Natural killer cell (primary cell): Measurements from ENCODE around the gene APOOL. TPM values are rescaled to one million over a fixed set of nuclear protein-coding genes. Genes with fewer than 3 reads are reported as not detected.

Source experiments
- ATAC-seq, 3 donors: fragments of 150-1000 bp in 2 of 3; fragments of 200-7000 bp in 1 of 3; cut with Tn5 transposase; 1 replicate in 1 of 3; 2 replicates in 2 of 3; pipeline ENCODE4 v1.10.0; 2021; ENCODE audit warnings: mild to moderate bottlenecking in 2 of 3, moderate library complexity in 2 of 3
- DNase-seq, 2 donors: peaks; one replicate each; pipeline versions ENCODE4 v3.0.0 to v3.0.0-alpha.2; 2013 to 2021; ENCODE audit warnings: mixed read lengths in 1 of 2
- H3K27ac ChIP-seq: one replicate; pipeline ENCODE4 v1.5.1; 2013; ENCODE audit warnings: mild to moderate bottlenecking, low read length
- H3K27me3 ChIP-seq: one replicate; pipeline ENCODE4 v1.6.1; 2013; ENCODE audit warnings: low read length; ENCODE audit not compliant: control insufficient read depth, insufficient read depth
- H3K36me3 ChIP-seq: one replicate; pipeline ENCODE4 v1.6.1; 2013; ENCODE audit warnings: low read length; ENCODE audit not compliant: control insufficient read depth, insufficient read depth
- H3K4me1 ChIP-seq: one replicate; pipeline ENCODE4 v1.6.1; 2013; ENCODE audit warnings: low read length; ENCODE audit not compliant: control insufficient read depth, insufficient read depth
- H3K4me3 ChIP-seq: one replicate; pipeline ENCODE4 v1.5.1; 2013; ENCODE audit warnings: low read length
- H3K9me3 ChIP-seq: one replicate; pipeline ENCODE4 v1.6.1; 2013; ENCODE audit warnings: low read length; ENCODE audit not compliant: control insufficient read depth, insufficient read depth
- H3K27ac Mint-ChIP-seq, 2 donors: one replicate each; pipeline ENCODE4 v1.8.0; 2022; ENCODE audit warnings: mild to moderate bottlenecking in 2 of 2, mixed read lengths in 2 of 2, moderate library complexity in 1 of 2
- H3K27me3 Mint-ChIP-seq, 2 donors: one replicate each; pipeline ENCODE4 v1.8.0; 2022; ENCODE audit warnings: low read depth in 2 of 2, mixed read lengths in 2 of 2
- H3K36me3 Mint-ChIP-seq: one replicate; pipeline ENCODE4 v1.8.0; 2022; ENCODE audit warnings: mixed read lengths
- H3K4me1 Mint-ChIP-seq, 2 donors: one replicate each; pipeline ENCODE4 v1.8.0; 2022; ENCODE audit warnings: mixed read lengths in 2 of 2
- H3K4me3 Mint-ChIP-seq: one replicate; pipeline ENCODE4 v1.8.0; 2022; ENCODE audit warnings: mild to moderate bottlenecking, moderate library complexity, mixed read lengths
- H3K9me3 Mint-ChIP-seq, 2 donors: one replicate each; pipeline ENCODE4 v1.8.0; 2022; ENCODE audit warnings: mixed read lengths in 2 of 2
- CTCF ChIP-seq: fragments of 200-600 bp; IDR thresholded peaks from one replicate; pipeline ENCODE4 v1.8.0; 2022; ENCODE audit warnings: antibody characterized with exemption
- WGBS: methylation state at CpG from one replicate; pipeline ENCODE4 v1.1.7; 2013; ENCODE audit warnings: missing lambda C conversion rate; ENCODE audit not compliant: insufficient coverage; 5-methylcytosine and 5-hydroxymethylcytosine counted together
- intact Hi-C: fragments of 100-400 bp; cut with micrococcal nuclease; formaldehyde crosslinking; loops from one replicate; pipeline ENCODE4 v1.14.2; 2022
- total RNA-seq, 4 donors: library from RNA; stranded (reverse); fragments of 120-200 nt in 1 of 4; gene quantifications; one replicate each; pipeline versions ENCODE4 v1.2.3 to v1.2.4, GENCODE V29; 2013 to 2022

The APOOL gene
- total RNA-seq, 3 donors from 2014 or later (not counting 1 experiment from before 2014, with no cell fraction given) = 8.8 to 12.0 (median 9.8) TPM

GRCh38 chrX:85037114-85037513 lies 33.4 kb downstream of the APOOL start:
- ATAC-seq (no peak), DNase-seq (no peak)
- peaks cover 5 to 8% of the 10 kb centered on the region in 2 donors for H3K9me3 Mint-ChIP-seq
- no peak overlapping the region for H3K27ac ChIP-seq
- no peaks in the 10 kb centered on the region for H3K27me3 ChIP-seq
- TF ChIP-seq CTCF = no peak
- H3K4me3 ChIP-seq = no peak overlapping the region
- no peaks in the 10 kb centered on the region for H3K27me3 Mint-ChIP-seq
- H3K4me3 Mint-ChIP-seq = no peak overlapping the region
- intact Hi-C loops = no loop called here
- 85% methylated on average over 2 of the region's 3 CpGs for WGBS
- H3K4me1 Mint-ChIP-seq = peaks cover 8 to 31% of the 10 kb centered on the region in 2 donors
- H3K36me3 Mint-ChIP-seq = no peaks in the 10 kb centered on the region
- H3K9me3 ChIP-seq = no peaks in the 10 kb centered on the region
- H3K36me3 ChIP-seq = no peaks in the 10 kb centered on the region
- no peaks in the 10 kb centered on the region for H3K4me1 ChIP-seq
- H3K27ac Mint-ChIP-seq = no peak overlapping the region

GRCh38 chrX:85051627-85052026 lies 48.0 kb downstream of the APOOL start:
- DNase-seq = no peak
- no peak for TF ChIP-seq CTCF
- no peak overlapping the region for H3K27ac Mint-ChIP-seq
- no peaks in the 10 kb centered on the region for H3K36me3 Mint-ChIP-seq
- H3K27me3 Mint-ChIP-seq = no peaks in the 10 kb centered on the region
- WGBS = 100% methylated on average over 1 of the region's 1 CpG
- H3K9me3 Mint-ChIP-seq = no peaks in the 10 kb centered on the region
- no peaks in the 10 kb centered on the region for H3K27me3 ChIP-seq
- intact Hi-C loops = no loop called here
- H3K4me1 Mint-ChIP-seq = no peaks in the 10 kb centered on the region
- H3K4me3 ChIP-seq = no peak overlapping the region
- ATAC-seq = no peak
- no peak overlapping the region for H3K27ac ChIP-seq
- H3K36me3 ChIP-seq = no peaks in the 10 kb centered on the region
- no peaks in the 10 kb centered on the region for H3K9me3 ChIP-seq
- H3K4me3 Mint-ChIP-seq = no peak overlapping the region
- no peaks in the 10 kb centered on the region for H3K4me1 ChIP-seq

- intact Hi-C loops = no loop called here
- H3K4me3 ChIP-seq = no peak overlapping the region
- H3K36me3 ChIP-seq = no peaks in the 10 kb centered on the region
- no peaks in the 10 kb centered on the region for H3K9me3 ChIP-seq
- Mint-ChIP-seq H3K27me3 (no peaks in the 10 kb centered on the region), H3K9me3 (no peaks in the 10 kb centered on the region), H3K36me3 (no peaks in the 10 kb centered on the region), H3K27ac (no peak overlapping the region), H3K4me1 (no peaks in the 10 kb centered on the region), H3K4me3 (no peak overlapping the region)
- H3K27ac ChIP-seq = no peak overlapping the region
- H3K27me3 ChIP-seq = no peaks in the 10 kb centered on the region
- ATAC-seq (no peak), DNase-seq (no peak)
- WGBS = no CpG with 5 or more reads among the region's 3 CpGs
- no peaks in the 10 kb centered on the region for H3K4me1 ChIP-seq
- no peak for TF ChIP-seq CTCF
Measured at GRCh38 chrX:85052205-85052604, 48.5 kb downstream of the APOOL start.

- H3K4me3 Mint-ChIP-seq = no peak overlapping the region
- Histone ChIP-seq H3K27me3 (no peaks in the 10 kb centered on the region), H3K27ac (no peak overlapping the region), H3K36me3 (no peaks in the 10 kb centered on the region), H3K9me3 (no peaks in the 10 kb centered on the region), H3K4me1 (no peaks in the 10 kb centered on the region), H3K4me3 (no peak overlapping the region)
- no peaks in the 10 kb centered on the region for H3K4me1 Mint-ChIP-seq
- no peaks in the 10 kb centered on the region for H3K9me3 Mint-ChIP-seq
- no peaks in the 10 kb centered on the region for H3K27me3 Mint-ChIP-seq
- ATAC-seq = no peak
- 75% methylated on average over 1 of the region's 2 CpGs for WGBS
- intact Hi-C loops = no loop called here
- DNase-seq = peak in 1 of 2 donors; percentile 1
- no peak for TF ChIP-seq CTCF
- no peak overlapping the region for H3K27ac Mint-ChIP-seq
- H3K36me3 Mint-ChIP-seq = no peaks in the 10 kb centered on the region
Measured at GRCh38 chrX:85052636-85053343, 49.1 kb downstream of the APOOL start.
